NCI-H1105 treated with DMSO at 0.1 percent for 48 hours (cell line): ENCODE measurements around the gene ATF2.
"Not testable (repeated sequence)": the region's sequence is repeated elsewhere in the genome, so short reads cannot be mapped to it uniquely, and the experiment has no call there.

Source experiments
- DNase-seq: peaks from one replicate; lab custom pipeline; 2025; lab: John Stamatoyannopoulos, UW

Gene ATF2

GRCh38 chr2:175084117-175084516, 83.9 kb downstream of the ATF2 start:
- not testable (repeated sequence) for DNase-seq

- no peak for DNase-seq
Measured at GRCh38 chr2:175080479-175080878, 87.5 kb downstream of the ATF2 start.

GRCh38 chr2:175076272-175076671, 91.7 kb downstream of the ATF2 start:
- no peak for DNase-seq

- DNase-seq: no peak
Measured at GRCh38 chr2:175074478-175074877, 93.5 kb downstream of the ATF2 start.

GRCh38 chr2:175068534-175068933, 99.5 kb downstream of the ATF2 start:
- DNase-seq: no peak

GRCh38 chr2:175066411-175066810, 101.6 kb downstream of the ATF2 start:
- no peak for DNase-seq

- no peak for DNase-seq
Measured at GRCh38 chr2:175064797-175065196, 103.2 kb downstream of the ATF2 start.

DNA sequence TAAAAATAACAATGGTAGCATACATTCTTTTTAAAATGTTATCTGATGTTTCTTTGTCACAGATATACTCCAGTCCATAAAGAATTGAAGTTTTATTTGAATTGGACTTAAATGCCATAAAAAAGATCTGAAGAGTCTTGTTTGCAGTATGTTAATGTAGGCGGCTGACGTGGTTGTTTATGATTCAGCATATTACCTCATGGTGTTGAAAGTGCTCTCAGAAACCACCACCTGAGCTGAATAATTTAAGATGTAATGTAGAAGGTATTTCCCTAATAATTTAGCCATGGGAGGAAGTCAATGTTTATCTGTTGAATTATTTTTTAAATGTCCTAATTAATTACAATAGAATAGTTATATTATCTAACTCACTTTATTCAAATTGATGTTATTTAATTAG, 104.3 kb downstream of the ATF2 start:
- no peak for DNase-seq

DNA sequence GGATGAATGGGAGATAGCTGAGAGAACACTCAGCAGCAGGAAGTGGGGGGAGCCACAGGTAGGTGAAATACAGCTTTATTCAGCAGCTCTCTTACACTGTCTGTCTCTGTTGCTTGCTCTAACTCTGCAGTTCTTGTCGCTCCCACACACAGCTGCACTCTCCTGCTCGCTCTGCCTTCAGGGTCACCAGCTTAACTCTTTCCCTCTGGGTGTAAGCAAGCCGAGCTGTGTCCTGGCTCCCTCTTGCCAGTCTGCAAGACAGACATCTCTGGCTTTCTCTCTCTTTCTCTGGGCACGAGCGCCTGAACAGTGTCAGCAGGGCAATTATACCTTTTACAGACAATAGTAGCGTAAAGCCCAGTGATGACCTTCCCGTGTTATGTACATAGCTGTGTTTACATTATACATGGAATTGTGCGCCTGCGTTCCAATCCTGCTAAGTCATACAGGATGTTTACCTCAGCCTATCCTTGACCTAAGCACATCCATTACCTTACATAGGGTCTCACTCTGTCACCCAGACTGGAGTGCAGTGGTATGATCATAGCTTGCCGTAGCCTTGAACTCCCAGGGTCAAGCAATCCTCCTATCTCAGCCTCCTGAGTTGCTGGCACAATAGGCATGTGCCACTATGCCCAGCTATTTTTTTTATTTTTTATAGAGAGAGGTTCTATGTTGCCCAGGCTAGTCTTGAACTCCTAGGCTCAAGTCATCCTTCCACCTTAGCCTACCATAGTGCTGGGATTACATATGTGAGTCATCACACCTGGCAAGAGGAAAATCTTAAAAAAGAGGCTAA, 105.0 kb downstream of the ATF2 start:
- DNase-seq: no peak

- DNase-seq: no peak
Measured at GRCh38 chr2:175057078-175057685, 110.8 kb downstream of the ATF2 start.

GRCh38 chr2:175055993-175056392, 112.0 kb downstream of the ATF2 start:
- no peak for DNase-seq

- DNase-seq: no peak
Measured at GRCh38 chr2:175054340-175054739, 113.7 kb downstream of the ATF2 start.

GRCh38 chr2:175049661-175050060, 118.3 kb downstream of the ATF2 start:
- no peak for DNase-seq

- no peak for DNase-seq
Measured at GRCh38 chr2:175048275-175048674, 119.7 kb downstream of the ATF2 start.

DNA sequence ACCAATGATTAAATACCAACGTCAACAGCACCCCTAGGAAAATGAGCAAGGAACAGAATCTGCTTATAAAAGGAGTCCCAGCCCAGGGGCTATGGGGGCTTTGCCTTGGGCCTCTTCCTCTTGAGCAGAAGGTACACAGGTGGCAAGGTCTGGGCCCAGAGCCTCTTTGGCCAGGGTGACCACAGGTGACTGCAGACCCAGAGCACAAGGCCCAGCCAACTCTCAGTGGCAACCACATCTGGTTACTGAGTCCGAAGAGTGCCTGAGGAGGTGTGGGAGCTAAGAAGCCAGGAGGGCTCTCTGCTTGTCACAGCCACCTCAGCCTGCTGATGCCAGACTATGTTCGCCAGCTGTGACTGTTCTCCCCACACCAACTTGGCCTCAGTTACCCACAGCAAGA, 128.5 kb downstream of the ATF2 start:
- DNase-seq: no peak

GRCh38 chr2:175039031-175039430, 129.0 kb downstream of the ATF2 start:
- no peak for DNase-seq

GRCh38 chr2:175037941-175038340, 130.1 kb downstream of the ATF2 start:
- no peak for DNase-seq

- DNase-seq: peak; percentile 22
Measured at GRCh38 chr2:175036582-175037018, 131.4 kb downstream of the ATF2 start.

DNA sequence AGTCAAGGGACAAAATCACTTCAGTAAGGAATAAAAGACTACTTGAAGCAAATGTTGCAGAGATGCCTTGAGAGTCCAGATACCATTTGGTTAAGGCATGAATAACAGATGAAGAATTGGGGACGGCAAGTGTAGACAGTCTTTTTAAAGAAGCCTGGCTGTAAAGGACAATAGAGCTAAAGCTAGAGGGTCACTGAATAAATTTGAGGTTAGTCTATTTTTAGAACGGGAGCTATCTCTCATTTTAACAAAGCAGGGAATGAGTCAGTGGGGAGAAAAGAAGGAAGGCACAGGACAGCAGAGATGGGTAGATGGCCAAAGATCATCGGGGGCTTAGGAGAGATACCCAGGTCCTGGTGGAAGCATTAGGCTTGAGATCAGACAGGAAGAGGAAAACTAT, 132.2 kb downstream of the ATF2 start:
- DNase-seq: no peak

- DNase-seq: no peak
Measured at GRCh38 chr2:175034716-175035115, 133.3 kb downstream of the ATF2 start.

DNA sequence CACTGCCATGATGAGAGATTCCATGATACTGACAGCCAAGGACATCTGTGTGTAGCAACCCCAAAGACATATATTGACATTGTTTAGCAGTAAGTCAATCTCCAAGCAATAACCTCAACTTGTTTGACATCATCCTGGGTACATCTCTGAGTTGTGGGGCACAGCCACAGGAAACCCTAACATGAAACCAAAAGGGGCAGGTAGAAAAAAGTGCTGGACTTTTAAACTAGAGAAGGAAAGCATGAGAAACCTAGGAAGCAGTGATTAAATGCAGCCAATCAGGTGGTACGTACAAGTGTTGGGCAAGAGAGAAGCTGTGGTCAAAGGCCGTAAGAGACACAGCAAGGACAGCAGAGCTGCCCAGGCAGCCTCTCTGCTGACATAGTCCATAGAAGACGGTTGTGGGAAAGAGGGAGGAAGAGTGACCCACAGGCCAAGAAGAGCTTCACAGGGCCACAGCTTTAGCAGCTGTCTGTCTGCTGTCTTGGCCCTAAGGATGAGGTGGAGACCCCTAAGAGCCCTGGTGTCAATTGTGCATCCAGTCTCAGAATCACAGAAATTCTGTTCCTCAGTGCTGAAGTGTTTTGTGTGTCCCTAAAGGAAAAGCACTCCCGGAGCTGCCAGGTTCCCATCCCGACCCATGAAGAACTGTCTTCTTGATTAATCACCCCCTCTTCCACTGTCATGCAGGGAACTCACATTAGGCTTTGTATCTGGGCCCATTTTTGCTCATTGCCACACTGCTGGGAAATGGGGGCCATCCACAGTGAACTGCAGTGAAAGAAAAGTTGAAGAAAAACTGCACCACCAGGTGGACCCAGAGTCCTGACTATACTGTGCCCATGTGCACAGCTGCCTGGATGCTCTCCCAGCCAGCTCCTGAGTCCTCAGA, 137.4 kb downstream of the ATF2 start:
- peak; percentile 39 for DNase-seq

GRCh38 chr2:175027755-175028154, 140.2 kb downstream of the ATF2 start:
- DNase-seq: no peak

GRCh38 chr2:175026385-175026784, 141.6 kb downstream of the ATF2 start:
- DNase-seq: no peak
